Measurements from ENCODE around the gene NFATC2.

- TF ChIP-seq CTCF (IDR thresholded peaks at IDR 0.05 in 4 of 5, conservative IDR thresholded peaks at IDR 0.05 in 1 of 5) (no peak), POLR2A (IDR thresholded peaks at IDR 0.05) (no peak)
Measured at GRCh38 chr20:51434026-51434425, 108.5 kb downstream of the NFATC2 start.
